RPMI7951 (cell line): ENCODE measurements around the gene TRPV4. TPM values are rescaled to one million over a fixed set of nuclear protein-coding genes. Genes with fewer than 3 reads are reported as not detected.

ENCODE experiments used
- DNase-seq: peaks from one replicate; pipeline ENCODE4 v3.0.0-alpha.2; 2012; ENCODE audit warnings: low read depth
- total RNA-seq: library from RNA; depleted of rRNA; stranded (reverse); fragments of >200 nt; shearing (Covaris generic); gene quantifications from 2 replicates; pipeline ENCODE4 v1.2.3, GENCODE V29; 2014

TRPV4 gene
- total RNA-seq, 1 experiment from 2014 or later: 0.96 TPM

DNA sequence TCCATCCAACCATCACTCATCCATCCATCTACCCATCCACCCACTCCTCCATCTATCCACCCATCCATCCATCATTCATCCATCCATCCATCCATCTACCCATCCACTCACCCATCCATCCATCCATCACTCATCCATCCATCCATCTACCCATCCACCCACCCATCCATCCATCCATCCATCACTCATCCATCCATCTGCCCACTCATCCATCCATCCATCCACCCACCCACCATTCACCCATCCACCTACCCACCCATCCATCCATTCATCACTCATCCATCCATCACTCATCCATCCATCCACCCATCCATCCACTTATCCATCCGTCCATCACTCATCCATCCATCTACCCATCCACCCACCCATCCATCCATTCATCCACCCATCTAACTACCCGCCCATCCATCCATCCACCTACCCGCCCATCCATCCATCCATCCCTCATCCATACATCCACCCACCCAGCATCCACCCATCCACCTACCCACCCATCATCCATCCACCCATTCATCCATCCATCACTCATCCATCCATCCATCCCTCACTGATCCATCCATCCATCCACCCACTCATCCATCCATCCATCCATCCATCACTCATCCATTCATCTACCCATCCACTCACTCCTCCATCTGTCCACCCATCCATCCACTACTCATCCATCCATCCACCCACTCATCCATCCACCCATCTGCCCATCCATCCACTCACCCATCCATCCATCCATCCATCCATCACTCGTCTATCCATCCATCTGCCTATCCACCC, 24.1 kb downstream of the TRPV4 start:
- no peak for DNase-seq

DNA sequence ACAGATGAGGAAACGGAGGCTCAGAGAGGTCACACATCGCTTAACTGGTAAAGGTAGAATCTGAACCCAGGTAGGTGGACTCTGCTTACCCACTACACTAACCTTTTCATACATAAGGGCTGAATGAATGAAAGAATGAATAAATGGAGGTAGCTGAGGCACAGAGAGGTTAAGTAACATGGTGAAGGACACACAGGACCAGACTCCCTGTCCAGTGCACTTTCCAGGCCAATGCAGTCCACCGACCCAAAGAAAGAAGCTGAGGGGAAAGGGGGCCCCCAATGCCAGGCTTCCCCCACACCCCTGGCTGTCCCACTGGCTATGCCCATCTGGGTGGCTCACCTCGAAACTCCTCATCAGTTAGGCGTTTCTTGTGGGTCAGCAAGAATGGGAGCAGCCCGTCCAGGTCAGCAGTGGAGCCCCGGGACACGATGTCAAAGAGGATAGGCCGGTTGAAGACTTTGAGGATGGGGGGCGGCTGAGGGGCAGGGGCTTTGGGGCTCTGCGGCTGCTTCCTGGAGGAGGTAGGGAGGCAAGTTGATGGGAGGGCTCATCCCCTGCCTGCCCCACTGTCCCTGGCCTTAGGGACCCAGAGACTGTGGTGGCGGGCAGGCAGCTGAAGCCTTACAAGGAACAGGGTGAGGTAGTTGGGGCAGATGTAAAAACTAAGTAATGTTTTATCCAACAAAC, 25.1 kb downstream of the TRPV4 start:
- DNase-seq: no peak

DNA sequence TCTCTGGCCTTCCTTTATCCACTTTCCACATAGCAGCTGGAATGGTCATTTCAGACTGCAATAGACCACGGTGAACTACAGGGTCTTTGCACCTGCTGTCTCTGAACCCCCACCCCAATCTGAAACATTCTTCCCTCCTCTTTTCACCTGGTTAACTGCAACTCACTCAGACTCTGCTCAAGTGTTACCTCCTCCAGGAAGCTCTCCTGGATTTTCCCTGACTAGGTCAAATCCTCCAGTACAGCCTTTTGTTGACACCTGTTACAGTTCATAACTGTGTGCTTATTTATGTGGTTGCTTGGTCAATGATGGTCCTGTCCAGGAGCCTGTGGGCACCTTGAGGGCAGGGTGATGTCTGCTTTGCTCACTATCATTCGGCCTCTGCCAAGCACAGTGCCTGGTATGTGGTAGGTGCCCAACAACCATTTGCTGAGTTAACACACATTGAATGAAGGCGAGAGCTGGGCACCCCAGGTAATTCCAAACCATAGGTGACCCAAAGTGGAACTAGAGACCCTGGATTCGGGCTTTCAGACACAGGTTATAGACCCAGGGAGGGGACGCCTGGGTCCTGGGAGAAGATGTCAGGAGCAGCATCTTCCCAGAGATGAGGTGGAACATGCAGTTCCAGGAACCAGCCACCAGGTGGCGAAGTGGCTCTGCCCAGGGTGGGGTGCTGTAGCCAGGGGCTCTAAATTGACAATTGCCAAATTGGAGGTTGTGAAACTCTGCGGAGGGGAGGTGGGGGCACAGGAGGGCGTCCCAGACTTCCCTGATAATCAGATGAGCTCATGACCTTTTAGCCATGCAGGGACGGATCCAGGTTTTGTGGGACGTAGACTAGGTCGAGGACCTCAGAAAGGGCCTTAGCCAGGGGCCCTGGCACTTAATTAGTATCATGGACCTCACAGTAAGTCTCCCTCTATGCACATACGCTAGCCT, 28.1 kb downstream of the TRPV4 start:
- DNase-seq: peak; percentile 37

DNA sequence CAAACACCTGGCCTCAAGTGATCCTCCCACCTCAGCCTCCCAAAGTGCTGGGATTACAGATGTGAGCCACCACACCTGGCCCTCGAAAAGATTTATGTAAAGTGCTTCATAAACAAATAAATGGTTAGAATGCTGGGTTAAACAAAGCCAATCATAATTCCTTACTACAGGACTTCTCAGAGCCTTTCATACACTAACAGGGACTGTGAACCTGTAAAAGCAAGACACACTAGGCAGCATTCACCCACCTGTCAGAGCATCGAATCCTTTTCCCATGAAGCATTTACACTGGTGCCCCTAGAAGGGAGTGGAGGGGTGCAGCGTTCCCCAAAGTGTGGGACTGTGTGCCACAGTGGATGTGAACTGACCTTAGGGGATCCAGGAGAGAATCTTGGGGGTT, 29.5 kb downstream of the TRPV4 start:
- DNase-seq: no peak

DNA sequence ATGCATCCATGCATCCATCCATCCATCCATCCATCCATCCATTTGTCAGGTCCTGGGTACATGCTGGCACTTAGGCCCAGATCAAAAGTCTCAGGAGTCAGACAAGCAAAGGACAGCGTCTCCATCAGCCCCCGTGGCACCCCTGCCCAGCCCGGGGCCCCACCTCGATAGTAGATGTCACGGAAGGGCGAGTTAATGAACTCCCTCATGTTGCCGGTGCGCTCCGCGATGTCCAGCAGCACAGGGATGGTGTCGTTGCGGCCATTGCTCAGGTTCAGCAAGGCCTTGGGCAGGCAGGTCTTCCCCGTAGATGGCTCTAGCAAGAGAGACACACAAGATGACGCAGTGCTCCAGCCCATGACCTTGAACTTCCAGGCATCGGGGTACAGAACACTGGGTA, 30.4 kb downstream of the TRPV4 start:
- no peak for DNase-seq

DNA sequence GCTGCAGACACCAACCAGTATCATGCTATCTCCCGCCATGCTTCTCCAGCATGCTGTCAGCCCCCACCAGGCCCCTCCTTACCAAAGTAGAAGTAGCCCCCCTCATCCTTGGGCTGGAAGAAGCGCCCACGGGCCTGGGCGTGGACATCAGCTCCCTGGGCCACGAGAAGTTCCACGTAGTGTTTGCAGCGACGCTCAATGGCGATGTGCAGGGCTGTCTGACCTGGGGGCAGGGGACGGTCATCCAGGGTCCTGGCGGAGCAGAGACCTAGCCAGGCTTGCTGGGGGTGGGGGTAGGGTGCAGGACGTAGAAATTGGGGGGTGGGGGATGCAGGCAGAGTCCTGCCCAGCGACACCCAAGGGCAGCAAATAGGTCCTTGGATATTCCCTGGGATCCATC, 32.7 kb downstream of the TRPV4 start:
- DNase-seq: no peak

DNA sequence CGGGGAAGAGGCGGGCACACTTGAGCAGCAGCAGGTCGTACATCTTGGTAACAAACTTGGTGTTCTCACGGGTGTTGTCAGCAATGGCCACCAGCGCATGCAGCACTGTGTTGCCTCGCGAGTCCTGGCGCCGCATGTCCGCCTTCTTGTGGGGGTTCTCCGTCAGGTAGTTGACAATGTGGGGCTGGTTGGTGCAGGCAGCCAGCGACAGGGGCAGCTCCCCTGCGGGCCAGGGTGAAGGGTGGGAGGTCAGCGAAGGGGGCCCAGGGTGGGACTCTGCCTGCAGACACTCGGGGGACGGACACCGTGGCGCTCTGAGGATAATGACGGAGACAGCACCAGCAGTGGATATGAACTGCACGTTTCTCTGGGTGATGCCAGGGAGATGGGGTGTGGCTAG, 34.5 kb downstream of the TRPV4 start:
- DNase-seq: no peak

DNA sequence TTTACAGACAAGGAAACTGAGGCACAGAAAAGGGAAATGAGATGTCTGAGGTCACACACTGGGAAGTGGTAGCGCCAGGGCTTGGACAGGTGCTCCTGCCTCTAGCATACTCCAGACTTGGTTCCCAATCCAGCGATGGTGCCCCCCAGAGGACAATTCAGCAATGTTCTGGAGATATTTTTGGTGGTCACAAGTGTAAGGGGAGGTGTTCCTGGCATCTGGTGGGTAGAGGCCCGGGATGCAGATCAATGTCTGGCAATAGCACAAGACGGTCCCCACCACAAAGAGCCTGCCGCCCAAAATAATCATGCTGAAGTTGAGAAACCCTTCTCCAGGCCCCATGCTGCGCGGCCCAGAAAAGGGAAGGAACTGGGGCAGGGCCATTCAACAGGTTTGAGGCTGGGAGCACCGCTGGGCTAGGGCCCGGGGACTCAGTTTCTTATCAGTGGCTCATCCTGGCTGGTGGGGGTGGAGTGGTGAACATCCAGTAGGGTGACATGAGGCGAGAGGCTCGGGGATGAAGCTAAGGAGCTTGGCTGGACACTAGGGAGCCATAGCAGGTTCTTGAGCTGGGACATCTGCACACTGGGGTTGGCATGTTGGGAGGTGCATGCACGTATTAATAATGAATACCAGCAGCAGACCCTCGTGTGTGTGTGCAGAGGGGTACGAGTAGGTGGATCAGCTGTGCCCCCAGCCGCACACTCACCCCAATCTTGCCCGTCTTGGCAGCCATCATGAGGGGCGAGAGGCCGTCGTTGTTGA, 35.1 kb downstream of the TRPV4 start:
- no peak for DNase-seq

DNA sequence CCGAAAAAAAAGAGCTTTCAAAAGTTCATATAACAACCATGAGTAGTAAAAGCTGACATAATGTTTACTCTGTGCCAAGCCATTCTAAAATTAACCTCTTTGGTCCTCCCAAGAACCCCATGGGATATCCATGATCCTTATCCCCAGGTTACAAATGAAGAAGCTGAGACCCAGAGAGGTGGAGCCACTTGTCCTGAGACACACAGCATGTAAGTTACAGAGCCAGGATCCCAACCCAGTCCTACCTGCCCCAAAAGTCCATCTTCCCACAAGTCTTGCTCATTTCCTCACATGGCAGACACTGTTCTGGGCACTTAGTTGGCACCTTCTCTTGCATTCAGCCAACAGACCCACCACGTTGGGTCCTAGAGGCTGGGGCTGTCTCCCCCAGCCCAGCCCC, 37.1 kb downstream of the TRPV4 start:
- no peak for DNase-seq

DNA sequence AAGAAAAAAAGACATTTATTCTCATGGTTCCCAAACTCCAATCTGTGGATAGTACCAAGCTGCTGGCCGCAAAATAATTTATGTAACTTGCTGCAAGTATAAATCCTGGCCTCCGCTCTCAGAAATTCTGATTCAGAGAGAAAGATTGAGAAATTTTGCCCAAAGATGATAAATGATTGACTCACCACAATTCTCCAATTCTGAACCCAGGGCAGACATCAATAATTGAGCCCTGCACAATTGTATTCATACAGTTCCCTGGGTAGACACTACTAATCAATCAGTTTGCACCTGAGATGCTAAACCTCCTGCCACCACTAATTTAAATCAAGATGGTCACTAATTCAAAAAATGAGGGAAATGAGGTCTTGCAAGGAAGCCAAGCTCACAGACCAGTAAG, 38.2 kb downstream of the TRPV4 start:
- no peak for DNase-seq

DNA sequence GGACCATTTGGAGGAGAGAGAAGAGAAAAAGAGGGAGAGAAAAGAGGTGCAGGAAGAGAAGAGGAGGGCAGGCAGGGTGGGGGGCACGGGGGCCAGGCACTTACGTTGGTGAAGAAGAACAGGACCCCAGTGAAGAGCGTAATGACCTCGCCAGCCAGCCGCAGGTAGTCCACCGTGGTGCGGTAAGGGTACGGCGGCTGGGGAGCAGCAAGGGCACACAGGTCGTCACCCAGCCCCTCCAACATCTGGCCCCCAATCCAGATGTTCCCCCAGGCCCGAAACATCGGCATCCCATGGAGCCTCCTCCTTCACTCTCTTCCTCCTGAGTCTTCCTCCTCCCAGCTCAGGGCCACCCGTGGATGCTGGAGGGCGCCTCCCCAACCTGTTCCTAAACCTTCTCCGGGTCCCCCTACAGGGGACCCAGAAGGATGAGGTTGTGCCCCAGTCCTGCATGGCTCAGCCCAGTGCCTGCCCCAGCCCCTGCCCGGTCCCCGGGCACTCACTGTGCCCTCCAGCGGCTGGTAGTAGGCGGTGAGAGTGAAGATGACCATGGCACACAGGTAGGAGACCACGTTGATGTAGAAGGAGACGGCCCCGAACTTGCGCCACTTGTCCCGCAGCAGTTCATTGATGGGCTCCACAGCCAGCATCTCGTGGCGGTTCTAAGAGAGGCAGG, 39.2 kb downstream of the TRPV4 start:
- DNase-seq: no peak

DNA sequence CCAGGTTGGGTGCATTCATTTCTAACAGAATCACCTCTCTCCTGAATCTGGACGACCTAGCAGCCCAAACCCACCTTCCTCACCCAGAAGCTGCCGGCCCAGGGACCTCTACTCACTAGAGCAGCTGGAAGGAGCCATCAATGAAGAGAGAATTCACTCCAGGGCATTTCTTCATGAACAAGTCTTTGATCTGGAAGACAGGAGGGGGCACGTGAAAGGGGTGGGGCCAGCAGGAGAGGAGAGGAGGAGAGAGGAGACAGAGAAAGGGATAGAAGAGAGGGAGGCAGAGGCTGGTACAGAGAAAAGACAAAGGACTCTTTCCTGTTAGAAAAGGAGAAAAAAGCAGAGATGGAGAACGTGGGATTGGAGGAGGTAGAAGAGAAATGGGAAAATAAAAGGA, 39.8 kb downstream of the TRPV4 start:
- DNase-seq: no peak

DNA sequence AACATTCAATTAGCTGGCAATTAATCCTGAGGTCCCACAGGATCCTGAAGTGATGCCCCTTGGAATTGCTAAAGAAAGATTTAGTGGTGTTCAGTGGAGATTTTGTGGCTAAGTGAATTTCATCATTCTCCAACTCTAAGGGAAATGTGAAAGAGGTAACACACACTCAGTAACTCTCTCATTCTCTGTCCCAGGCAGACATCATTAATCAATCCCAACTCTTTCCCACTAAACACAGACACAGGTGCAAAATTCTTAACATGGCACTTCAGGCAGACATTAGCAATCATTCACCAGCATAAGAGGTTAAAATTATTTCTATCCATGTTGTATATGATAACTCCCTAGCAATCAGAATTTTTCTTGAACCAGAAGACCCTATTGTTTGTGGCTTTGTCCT, 40.2 kb downstream of the TRPV4 start:
- no peak for DNase-seq

DNA sequence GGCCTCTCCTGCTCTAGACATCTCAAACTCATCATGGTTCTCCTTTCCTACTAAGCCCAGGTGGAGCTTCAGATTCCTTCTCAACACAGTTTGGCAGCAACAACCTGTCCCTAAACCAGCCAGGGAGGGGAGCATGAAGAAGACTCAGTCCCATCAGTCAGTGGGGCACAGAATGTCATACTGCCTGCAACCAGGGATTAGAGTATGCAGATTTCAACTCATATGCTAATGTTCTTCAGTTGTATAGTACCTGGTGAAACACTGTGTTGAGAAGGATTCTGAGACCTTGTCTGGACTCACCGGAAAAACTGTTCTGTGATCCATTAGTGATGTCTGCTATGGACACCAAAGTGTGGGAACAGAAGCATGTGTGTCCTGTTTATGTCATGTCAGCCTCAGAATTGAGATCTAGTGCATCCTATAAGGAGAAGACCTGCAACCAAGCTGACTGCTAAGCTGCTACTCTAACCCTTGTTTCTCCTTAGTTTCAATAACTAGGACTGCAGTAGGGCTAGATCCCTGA, 43.6 kb downstream of the TRPV4 start:
- no peak for DNase-seq

DNA sequence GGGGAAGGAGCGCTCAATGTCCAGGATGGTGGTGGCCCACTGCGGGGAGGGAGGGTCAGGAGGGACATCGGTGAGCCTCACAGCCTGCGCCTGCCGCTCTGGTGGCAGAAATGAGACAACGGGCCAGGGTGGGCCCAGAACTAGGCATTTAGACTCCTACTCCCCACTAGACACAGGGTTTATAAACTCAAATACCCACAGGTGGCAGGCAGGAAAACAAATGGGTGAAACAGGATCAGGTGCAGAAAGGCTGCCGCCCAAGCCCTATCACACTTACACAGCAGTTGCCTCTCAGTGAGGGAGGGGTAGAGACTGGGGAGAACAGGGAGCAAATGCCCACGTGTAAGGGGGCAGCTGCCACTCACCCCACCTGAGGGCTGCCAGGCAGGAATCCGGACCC, 46.4 kb downstream of the TRPV4 start:
- no peak for DNase-seq

DNA sequence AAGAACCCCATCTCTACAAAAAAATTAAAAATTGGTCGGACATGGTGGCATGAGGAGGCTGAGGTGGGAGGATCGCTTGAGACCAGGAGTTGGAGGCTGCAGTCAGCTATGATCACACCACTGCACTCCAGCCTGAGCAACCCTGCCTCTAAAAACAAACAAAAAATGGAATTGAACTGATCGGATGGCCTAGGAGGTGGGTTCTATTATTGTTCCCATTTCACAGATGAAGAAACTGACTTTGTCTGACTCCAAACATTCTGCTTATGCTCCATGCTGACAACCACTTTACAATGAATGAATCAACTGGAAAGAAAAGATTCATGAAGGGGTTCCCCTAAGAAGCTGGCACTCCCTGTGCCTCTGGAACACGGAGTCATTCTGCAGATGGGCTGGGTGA, 47.3 kb downstream of the TRPV4 start:
- no peak for DNase-seq

DNA sequence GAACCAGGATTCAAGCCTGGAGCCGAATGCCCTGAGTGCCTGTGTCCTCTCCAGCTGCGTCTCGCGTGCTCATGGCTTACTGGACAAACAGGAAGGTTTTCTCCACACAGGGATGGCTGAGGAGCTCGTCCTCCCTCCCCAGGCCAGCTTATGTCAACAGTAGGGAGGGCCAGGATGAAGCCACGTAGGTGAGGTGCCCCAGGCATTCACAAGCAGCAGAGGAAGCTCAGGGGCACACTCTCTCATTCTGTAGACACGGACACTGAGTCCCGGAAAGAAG, 49.3 kb downstream of the TRPV4 start:
- no peak for DNase-seq

DNA sequence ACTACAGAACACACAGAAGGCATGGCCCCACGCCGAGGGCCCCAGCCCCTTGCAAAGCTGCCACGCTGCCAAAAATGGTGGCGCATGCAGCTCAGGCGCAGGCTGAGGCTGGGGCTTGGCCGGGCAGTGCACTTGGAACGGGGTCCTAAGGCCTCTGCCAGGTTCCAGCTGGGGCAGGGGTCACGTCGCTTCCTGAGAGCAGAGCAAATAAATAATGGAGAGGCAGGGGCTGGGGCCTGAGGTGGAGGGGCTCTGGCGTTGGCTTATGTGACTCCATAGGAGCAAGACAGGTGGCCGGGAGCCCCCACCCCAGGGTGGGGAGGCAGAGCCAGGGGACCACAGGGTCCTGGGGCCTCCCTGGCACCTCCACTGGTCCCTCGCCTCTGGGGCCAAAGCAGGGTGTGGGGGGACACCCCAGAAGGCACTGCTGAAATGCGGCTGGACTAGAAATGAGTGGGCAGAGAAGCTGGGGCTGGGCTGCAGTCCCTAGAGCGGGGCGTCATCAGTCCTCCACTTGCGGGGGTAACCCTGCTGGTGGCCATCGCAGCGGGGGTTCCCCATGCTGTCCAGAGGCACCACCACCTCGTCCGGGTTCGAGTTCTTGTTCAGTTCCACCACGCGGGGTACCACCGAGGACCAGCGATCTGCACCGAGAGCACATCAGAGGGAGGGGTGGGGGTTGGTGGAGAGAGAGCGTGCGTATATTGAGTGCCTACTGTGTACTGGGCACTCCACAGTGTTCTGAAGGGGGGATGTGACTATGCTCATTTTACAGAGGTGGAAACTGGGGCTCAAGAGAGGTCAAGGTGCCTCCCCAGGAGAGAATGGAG, 49.8 kb downstream of the TRPV4 start:
- DNase-seq: no peak

DNA sequence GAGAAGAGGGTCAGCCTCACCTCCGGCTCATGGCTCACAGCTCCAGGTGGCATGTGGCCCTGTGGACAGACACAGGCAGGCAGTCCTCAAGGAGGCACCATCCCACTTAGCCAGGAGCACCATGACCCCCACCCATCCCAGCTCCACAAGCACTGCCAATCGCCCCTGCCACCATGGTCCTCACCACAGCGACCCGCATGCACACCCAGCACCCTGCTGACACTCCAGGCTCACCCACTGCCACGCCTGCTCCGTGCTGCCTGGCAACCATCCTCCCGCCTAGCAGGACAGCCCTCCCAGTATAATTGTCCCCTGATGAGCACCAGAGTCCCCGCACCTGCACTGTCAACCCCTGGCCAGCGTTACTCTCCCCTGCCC, 50.9 kb downstream of the TRPV4 start:
- no peak for DNase-seq

DNA sequence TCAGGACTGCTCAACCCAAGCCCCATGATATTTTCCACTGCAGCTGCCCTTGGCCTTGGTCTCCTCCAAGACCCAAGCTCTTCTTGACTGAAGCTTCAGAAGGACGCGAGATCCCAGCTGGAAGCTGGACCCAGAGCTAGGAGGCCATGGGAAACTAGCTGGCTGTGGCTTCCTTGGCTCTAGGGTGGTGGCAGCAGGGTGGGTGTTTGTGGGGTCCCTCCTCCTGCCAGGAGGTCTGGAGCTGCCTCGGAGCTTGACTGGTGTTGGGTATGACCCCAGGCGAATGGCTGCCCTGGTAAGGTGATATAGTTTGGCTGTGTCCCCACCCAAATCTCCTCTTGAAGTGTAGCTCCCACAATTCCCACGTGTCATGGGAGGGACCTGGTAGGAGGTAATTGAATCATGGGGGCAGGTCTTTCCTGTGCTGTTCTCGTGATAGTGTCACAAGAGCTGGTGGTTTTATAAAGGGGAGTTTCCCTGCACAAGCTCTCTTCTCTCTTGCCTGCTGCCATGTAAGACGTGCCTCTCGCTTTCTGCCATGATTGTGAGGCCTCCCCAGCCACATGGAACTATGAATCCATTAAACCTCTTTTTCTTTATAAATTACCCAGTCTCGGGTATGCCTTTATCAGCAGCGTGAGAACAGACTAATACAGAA, 51.4 kb downstream of the TRPV4 start:
- DNase-seq: no peak
